ENCODE measurements around the gene ZNRD2. TPM values are rescaled to one million over a fixed set of nuclear protein-coding genes. Genes with fewer than 3 reads are reported as not detected.
A peak's percentile ranks its signal among the peaks of the same experiment; 100 is the strongest.

The ZNRD2 gene
- total RNA-seq, 4 donors from 2014 or later: 41.1 to 56.1 (median 50.1) TPM

DNA sequence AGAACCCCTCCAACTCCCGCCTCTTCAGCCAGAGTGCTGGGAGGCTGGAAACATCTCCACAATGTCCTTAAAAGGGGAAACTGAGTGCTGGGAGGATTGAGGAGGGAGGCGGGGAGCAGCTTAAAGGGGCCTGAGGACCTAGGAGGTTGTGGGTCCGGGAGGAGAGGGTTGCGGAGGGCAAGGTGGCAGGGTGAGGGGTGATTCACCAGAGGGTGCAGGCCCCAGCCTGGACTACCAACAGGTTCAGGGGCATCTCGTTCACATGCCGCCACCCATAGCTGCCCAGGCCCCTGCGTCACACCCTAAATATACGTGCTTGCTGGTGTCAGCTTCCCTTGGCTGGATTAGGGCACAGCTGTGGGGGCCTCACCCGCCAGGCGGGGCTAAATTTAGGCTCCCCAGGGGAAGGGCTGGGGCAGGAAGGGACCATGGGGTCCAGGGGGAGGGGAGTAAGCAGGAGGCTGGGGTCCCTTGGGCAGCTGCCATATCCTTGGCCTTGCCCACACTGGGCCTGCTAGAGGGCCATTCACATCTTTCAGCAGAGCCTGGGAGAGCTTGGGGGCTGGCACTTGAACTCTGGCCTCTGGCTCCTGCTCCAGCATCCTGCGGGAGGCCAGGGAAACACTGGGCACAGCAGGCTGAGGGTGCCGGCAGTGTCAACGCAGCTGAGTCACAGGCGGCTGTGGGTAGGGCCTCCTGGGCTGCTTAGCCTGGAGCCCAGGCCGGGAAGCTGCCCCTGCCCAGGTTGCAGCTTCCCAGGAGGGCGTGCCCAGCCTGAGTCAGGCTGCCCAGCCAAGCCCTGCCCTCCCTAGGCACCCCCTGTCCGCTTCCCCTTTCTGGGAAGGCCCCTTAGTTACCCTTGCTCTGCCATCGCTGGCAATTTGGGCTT is 6.8 kb downstream of the ZNRD2 start:
- ATAC-seq (ENCODE audit: low FRiP score) (peak; percentile 67), DNase-seq (ENCODE audit: low spot score) (no peak)
- TF ChIP-seq CTCF (IDR thresholded peaks at IDR 0.05): no peak

- peak; percentile 2 for ATAC-seq (ENCODE audit: low FRiP score)
- no peak for TF ChIP-seq CTCF (IDR thresholded peaks at IDR 0.05)
- DNase-seq (ENCODE audit: low spot score): no peak
Measured at GRCh38 chr11:65577756-65578109, 7.5 kb downstream of the ZNRD2 start.

GRCh38 chr11:65578134-65578533 is 7.9 kb downstream of the ZNRD2 start:
- DNase-seq (ENCODE audit: low spot score) (no peak), ATAC-seq (ENCODE audit: low FRiP score) (no peak)
- TF ChIP-seq CTCF (IDR thresholded peaks at IDR 0.05): no peak

- ATAC-seq (ENCODE audit: low FRiP score) (no peak), DNase-seq (ENCODE audit: low spot score) (no peak)
- no peak for TF ChIP-seq CTCF (IDR thresholded peaks at IDR 0.05)
Measured at GRCh38 chr11:65578667-65579066, 8.4 kb downstream of the ZNRD2 start.

DNA sequence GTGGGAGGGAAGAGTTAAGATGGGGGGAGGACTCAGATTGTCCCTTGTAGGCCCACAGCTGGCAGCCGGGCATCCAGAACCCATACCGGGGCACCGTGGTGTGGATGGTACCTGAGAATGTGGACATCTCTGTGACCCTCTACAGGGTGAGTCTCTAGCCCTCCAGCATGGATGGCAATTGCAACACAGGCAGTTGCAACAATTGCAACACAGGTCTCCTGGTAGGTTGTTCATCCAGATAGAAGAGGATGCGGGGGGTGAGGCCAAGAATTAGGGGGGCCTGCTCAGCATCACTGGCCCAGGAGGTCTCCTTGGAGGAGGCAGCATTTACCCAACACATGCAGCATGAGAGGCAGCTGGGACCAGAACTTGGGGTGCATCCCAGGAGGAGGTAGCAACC is 9.0 kb downstream of the ZNRD2 start:
- TF ChIP-seq CTCF (IDR thresholded peaks at IDR 0.05): no peak
- ATAC-seq (ENCODE audit: low FRiP score) (no peak), DNase-seq (ENCODE audit: low spot score) (no peak)

DNA sequence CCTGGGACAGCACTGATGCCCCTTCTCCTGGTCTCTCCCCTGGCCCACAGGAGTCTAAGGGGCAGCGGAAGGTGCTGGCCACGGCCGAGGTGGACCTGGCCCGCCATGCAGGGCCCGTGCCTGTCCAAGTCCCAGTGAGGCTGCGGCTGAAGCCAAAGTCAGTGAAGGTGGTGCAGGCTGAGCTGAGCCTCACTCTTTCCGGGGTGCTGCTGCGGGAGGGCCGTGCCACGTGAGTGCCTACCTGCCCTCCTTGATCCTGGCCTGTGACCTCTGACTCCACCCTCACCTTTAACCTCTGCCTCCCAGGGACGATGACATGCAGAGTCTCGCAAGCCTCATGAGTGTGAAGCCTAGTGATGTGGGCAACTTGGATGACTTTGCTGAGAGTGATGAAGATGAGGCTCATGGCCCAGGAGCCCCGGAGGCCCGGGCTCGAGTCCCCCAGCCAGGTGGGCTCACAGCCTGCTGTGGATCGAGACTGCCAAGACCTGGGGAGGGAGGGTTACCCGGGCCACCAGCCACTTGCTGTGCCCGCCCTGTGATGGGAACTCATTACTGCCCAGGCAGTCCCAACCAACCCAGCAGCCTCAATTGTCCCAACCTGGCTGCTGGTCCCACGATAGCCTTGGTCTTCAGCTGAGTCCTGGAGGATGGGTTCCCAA is 9.9 kb downstream of the ZNRD2 start:
- no peak for DNase-seq (ENCODE audit: low spot score)
- ATAC-seq (ENCODE audit: low FRiP score): no peak
- no peak for TF ChIP-seq CTCF (IDR thresholded peaks at IDR 0.05)

GRCh38 chr11:65580756-65581155 is 10.5 kb downstream of the ZNRD2 start:
- no peak for TF ChIP-seq CTCF (IDR thresholded peaks at IDR 0.05)
- no peak for ATAC-seq (ENCODE audit: low FRiP score)
- no peak for DNase-seq (ENCODE audit: low spot score)
